Measurements from ENCODE around the gene CD180.

CD180 gene

GRCh38 chr5:67211926-67212325, 15.3 kb upstream of the CD180 start:
- DNase-seq (ENCODE audit: low read depth in 3 of 3) = no peak

DNA sequence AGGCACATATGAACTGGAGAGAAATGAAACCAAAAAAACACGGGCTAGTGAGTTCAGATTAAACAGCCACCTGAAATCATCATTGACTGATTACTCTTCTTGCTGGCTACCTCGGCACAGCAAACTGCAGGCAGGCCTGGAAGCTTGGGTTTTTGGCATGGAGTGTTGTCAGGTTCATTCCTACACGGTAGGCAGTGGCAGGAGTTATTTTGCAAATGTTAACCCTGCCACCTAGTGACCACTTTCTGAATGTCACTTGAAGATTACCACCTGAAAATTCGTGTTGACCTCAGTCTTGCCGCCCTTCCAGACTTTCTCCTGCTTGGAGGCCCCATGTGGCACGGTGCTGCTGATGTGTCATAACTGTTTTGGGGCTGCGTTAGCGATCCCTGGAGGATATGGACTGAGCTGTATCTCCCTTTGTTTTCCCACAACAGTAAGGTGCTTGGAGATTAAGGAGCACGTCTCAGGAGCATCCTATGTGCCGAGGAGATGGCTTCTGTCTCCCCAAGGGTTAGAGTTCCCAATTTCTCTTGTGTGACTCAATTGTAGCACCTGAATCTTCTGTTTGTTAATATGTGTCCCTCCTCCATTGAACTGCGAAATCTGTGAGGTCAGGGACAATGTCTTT, 12.7 kb upstream of the CD180 start:
- peak in 2 of 3 donors; percentile 43 to 57 for DNase-seq (ENCODE audit: low read depth in 3 of 3)

GRCh38 chr5:67208403-67208802, 11.8 kb upstream of the CD180 start:
- no peak for DNase-seq (ENCODE audit: low read depth in 3 of 3)

DNA sequence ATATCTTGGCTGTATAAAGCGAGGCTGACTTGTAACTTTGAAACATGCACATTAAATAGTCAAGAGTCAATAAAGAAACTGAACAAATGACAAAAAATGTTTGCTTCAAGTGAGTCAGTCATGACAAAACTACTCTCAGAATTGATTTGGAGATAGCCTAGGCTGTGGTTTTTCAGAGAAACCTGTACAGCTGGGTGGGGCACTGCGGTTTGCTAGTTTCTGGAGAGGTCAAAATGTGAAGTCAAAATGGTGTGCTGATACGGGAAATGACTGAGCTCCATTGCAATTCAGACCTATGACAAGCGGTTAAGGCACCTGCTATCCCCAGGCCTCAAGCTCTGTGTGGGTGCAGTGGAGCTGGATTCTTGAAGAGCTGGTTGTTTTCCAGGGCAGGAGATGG, 10.3 kb upstream of the CD180 start:
- peak; percentile 54 to 86 (median 75) for DNase-seq (ENCODE audit: low read depth in 3 of 3)

DNA sequence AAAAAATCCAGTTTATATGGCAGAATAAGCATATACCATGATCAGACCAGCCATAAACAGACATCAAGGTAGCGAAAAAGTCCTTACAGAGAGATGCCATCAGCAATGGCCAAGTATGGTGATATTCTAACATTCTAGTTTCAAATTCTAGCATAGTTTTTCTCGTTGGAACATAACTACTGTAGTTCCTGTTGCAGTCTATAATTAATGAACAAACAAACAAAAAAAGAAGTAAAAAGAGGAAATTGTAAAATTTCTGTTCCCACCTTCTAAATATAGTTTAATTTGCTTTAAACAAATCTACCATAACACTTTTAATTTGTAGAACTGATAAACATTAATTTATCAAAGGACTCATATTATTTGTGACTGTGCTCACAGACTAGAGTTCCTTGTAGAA, 9.9 kb upstream of the CD180 start:
- DNase-seq (ENCODE audit: low read depth in 3 of 3) = no peak

- DNase-seq (ENCODE audit: low read depth in 3 of 3) = no peak
These were observed 9.4 kb upstream of the CD180 start for GRCh38 chr5:67205981-67206380.

GRCh38 chr5:67204821-67205220, 8.2 kb upstream of the CD180 start:
- no peak for DNase-seq (ENCODE audit: low read depth in 3 of 3)

- no peak for DNase-seq (ENCODE audit: low read depth in 3 of 3)
These were observed 7.1 kb upstream of the CD180 start for GRCh38 chr5:67203701-67204074.

DNA sequence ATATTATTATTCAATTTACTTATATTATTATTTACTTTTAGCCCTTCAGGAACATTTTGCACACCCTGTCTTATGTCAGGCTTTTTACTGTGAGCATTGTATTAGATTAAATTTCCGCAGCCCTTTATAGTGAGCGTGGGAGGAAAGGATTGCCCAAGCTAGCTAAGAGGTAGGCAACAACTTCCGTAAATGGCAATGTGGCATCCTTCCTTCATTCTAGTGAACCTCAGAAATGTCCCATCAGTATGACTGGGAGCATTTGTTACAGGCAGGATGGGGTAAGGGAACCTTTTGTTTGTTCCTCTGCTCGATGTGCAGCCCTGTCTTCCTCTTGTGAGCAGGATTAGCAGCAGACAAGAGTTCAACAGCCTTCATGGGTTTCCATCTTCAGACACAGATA, 6.2 kb upstream of the CD180 start:
- no peak for DNase-seq (ENCODE audit: low read depth in 3 of 3)

- DNase-seq (ENCODE audit: low read depth in 3 of 3) = no peak
These were observed 5.4 kb upstream of the CD180 start for GRCh38 chr5:67201897-67202549.

GRCh38 chr5:67200809-67201562, 4.4 kb upstream of the CD180 start:
- no peak for DNase-seq (ENCODE audit: low read depth in 3 of 3)

GRCh38 chr5:67199859-67200258, 3.3 kb upstream of the CD180 start:
- DNase-seq (ENCODE audit: low read depth in 3 of 3) = no peak

DNA sequence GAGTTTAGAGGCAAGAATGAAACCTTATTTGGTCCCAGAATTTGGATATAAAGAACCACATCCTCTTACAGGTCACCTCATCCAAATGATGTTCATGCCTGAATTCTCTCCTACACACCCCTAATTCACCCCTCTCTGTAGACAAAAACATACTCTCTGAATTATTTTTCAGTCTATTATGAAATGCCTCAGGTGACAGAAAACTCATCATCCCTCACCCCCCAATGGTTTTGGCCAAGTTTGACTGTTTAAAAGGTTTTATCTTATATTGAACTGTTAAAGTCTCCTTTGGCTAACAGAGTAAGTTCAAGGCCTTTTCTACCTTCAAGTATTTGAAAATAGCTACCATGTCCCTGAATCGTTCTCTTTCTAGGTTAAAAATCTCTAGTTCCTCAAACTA, 2.3 kb upstream of the CD180 start:
- no peak for DNase-seq (ENCODE audit: low read depth in 3 of 3)

DNA sequence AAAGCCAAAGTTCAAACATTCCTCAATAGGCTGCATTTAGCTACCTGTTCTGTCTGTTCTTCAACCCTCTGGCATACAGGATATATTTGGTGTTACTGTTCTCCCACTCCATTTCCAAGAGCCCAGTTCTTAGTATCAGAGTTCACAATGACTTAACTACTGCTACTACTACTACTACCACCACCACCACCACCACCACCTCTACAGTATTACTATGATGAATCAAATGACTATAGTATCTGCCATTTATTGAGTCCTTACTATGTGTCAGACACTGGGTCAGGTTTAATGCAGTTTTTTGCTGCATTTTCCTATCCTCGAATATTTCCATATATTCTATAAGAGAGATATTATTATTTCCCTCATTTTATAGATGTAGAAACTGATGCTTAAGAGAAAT, 937 bp upstream of the CD180 start:
- no peak for DNase-seq (ENCODE audit: low read depth in 3 of 3)

DNA sequence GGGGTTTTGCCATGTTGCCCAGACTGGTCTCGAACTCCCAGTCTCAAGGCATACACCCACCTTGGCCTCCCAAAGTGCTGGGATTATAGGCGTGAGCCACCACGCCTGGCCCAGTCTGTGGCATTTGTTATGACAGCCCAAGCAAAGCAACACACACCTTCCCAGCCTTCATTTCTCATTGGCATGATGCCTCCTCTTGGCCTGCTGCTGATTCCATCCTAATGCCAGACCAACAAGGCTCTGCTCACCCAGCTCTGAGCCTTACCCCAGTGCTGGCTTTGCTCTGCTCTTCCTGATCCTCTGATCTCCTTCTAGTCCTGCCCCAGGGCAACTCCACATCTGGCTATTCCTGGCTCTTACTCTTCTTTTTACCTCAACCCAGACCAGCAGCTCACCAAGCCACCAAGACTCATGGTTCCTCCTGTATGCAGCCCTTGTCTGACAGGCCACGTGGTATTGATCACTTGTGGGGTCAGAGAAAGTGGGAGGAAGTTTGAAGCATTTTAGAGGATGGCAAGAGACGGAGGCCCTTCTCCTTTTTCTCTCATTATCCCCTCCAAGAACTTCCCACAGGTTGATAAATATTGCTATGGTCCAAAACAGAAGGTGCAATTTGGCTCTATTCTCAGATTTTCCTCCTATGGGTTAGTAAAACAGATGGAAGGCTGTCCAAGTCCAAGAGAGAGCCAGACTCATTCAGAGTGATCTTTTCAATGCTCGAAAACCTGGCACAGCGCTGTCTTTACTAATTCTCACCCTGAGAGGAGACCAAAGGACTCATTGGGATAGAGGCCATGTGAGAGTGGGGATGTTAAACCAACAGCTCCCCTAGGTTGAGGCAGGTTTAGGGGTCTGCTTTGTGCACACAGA, 958 bp downstream of the CD180 start:
- DNase-seq (ENCODE audit: low read depth in 3 of 3) = no peak

DNA sequence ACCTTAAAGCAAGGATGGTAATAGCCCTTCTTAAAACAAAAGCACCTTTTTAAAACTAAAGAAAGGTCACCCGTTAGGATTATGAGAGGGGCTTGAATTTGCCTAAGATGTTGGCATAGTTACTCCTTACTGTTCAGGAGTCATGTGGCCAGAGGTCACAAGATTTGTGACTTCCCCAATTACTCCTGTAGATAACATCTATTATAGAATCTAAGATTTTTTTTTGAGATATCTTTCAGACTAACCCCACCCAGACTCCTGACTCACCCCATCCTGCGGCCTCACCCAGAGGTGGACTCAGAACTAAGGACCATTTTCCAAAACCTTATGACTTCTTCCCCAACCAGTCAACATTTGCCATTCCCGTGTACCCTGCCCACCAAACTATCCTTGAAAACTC, 2.4 kb downstream of the CD180 start:
- DNase-seq (ENCODE audit: low read depth in 3 of 3) = no peak

DNA sequence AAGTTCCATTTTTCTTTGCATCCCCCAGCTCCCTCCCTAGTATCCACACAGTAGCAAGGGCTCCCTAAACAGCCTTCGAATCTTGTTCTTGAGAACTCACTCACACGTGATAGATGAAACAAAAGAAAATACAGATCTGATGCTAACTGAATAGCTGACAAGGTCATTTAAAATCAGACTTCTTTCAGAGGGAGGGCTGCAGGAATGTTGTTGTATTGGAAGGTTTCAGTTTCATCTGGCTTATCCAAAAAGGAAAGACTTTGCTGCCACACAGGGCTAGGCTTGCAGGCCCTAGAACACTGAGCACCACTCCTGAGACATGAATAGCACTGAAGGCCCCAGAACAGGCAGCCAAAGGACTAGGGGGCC, 3.2 kb downstream of the CD180 start:
- DNase-seq (ENCODE audit: low read depth in 3 of 3) = no peak

DNA sequence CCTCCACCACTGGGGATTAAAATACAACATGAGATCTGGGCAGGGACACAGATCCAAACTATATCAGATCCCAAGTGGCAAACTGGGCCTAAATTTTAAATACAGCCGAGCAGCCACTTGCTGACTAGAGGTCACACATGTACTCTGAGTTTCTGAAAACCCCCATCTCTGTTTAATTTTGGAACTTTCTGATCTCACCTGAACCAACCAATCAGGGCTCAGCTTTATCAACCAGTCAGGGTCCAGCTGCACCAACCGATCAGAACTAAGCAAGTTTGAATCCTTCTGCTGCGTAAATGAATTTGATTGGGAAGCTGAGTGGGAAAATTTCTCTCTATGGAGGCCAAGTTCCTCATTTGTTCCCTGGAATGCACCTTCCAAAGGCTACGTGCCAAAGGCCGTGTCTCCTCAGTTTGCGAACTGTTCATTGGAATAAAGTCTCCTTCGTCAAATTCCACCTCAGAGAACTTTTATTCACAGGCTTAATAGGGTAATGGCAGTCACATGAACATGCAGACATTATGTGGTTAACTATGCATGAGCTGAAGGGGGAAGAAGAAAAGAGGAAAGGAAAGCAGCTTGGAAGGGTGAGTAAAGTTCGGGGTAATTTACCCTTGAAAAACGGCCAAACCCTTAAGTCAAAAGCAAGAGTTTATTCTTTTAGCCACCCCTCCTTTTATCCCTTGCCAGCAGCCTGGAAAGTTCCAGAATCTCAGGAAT, 3.7 kb downstream of the CD180 start:
- DNase-seq (ENCODE audit: low read depth in 3 of 3) = no peak

- no peak for DNase-seq (ENCODE audit: low read depth in 3 of 3)
These were observed 5.7 kb downstream of the CD180 start for GRCh38 chr5:67190861-67191260.

DNA sequence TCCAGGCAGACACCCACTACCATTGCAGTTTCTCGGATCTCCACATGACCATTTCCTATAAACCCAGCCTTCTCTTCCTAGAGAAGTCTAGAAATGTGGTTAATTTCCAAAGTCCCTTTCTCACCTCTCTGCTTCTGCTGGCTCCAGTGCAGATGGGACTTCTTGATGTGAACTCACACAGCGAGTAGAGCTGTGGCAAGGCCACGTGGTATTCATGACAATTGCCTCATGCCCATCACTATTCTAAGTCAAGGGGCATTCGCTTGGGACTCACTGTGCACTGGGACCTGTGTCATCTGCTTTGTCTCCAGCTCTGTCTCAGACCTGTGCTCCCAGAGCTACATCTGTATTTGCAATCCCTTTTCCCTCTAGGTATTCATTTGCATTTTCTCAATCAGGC, 6.2 kb downstream of the CD180 start:
- no peak for DNase-seq (ENCODE audit: low read depth in 3 of 3)

- no peak for DNase-seq (ENCODE audit: low read depth in 3 of 3)
These were observed 6.7 kb downstream of the CD180 start for GRCh38 chr5:67189931-67190330.

DNA sequence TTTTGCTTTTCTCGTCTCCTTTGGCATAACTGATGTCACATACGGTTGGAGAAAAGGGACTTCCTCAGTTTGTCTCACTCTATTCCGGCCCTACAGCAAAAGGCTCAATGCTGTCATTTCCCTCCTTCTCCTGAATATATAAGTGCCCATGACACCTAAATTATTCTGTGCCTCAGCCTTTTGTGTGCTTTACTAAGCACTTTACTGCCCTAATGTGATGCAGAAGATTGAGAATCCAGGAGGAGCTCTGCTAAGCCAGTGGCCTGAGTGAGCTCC, 7.6 kb downstream of the CD180 start:
- no peak for DNase-seq (ENCODE audit: low read depth in 3 of 3)

All from stimulated activated CD4-positive, alpha-beta T cell treated with anti-CD3 and anti-CD28 coated beads, TNF-alpha, amount 100 ng/mL, for 48 hours (primary cell).